ENCODE data around the gene GRID1. TPM values are rescaled to one million over a fixed set of nuclear protein-coding genes. Genes with fewer than 3 reads are reported as not detected.

GRID1 gene
- total and polyA plus RNA-seq, 11 donors, result 0.69 to 3.4 (median 1.6) TPM

GRCh38 chr10:85915245-85915846 lies 451.2 kb downstream of the GRID1 start:
- TF ChIP-seq POLR2A (IDR thresholded peaks at IDR 0.05) (no peak), CTCF (IDR thresholded peaks at IDR 0.05) (no peak)
- ATAC-seq, result no peak
- Histone ChIP-seq H3K36me3 (no peaks in the 10 kb centered on the region), H3K4me1 (peaks cover 0 to 22% (median 2%) of the 10 kb centered on the region in 12 donors), H3K27ac (no peak overlapping the region), H3K9me3 (no peaks in the 10 kb centered on the region), H3K4me3 (no peak overlapping the region), H3K27me3 (no peaks in the 10 kb centered on the region)
- DNase-seq, result no peak
- 93 to 95% (median 94%) methylated on average over 4 of the region's 4 CpGs for WGBS, 4 donors
- intact Hi-C loops (cut with DNase I), result no loop called here

- intact Hi-C loops (cut with DNase I), result no loop called here
- TF ChIP-seq CTCF (IDR thresholded peaks at IDR 0.05) (no peak), POLR2A (IDR thresholded peaks at IDR 0.05) (no peak)
Measured at GRCh38 chr10:85914720-85915119, 451.9 kb downstream of the GRID1 start.

GRCh38 chr10:85908462-85908861 lies 458.1 kb downstream of the GRID1 start:
- H3K9me3 ChIP-seq, result no peaks in the 10 kb centered on the region
- no peaks in the 10 kb centered on the region for H3K4me1 ChIP-seq
- H3K27ac ChIP-seq, result no peak overlapping the region
- H3K27me3 ChIP-seq, result no peaks in the 10 kb centered on the region
- no peak overlapping the region for H3K4me3 ChIP-seq
- DNase-seq (no peak), ATAC-seq (no peak)
- no peak for TF ChIP-seq POLR2A (IDR thresholded peaks at IDR 0.05)
- no peak for TF ChIP-seq CTCF (IDR thresholded peaks at IDR 0.05)
- WGBS, 4 donors, result 78 to 92% (median 87%) methylated on average over 3 of the region's 3 CpGs
- no peaks in the 10 kb centered on the region for H3K36me3 ChIP-seq
- intact Hi-C loops (cut with DNase I), result no loop called here

More at GRCh38 chr10:85914720-85915119, 451.9 kb downstream of the GRID1 start:
- ATAC-seq (no peak), DNase-seq (no peak)
- Histone ChIP-seq H3K4me3 (no peak overlapping the region), H3K27me3 (no peaks in the 10 kb centered on the region), H3K4me1 (peaks cover 0 to 19% (median 2%) of the 10 kb centered on the region in 12 donors), H3K9me3 (no peaks in the 10 kb centered on the region), H3K27ac (no peak overlapping the region), H3K36me3 (no peaks in the 10 kb centered on the region)
- WGBS, 4 donors, result 90 to 95% (median 92%) methylated on average over 2 to 3 of the region's 3 CpGs

GRCh38 chr10:85902051-85902450 lies 464.5 kb downstream of the GRID1 start:
- 65 to 76% (median 72%) methylated on average over 5 of the region's 5 CpGs for WGBS, 4 donors
- H3K36me3 ChIP-seq, result no peaks in the 10 kb centered on the region
- H3K27ac ChIP-seq, result no peak overlapping the region
- H3K9me3 ChIP-seq, result no peaks in the 10 kb centered on the region
- ATAC-seq (no peak), DNase-seq (no peak)
- TF ChIP-seq CTCF (IDR thresholded peaks at IDR 0.05) (no peak), POLR2A (IDR thresholded peaks at IDR 0.05) (no peak)
- intact Hi-C loops (cut with DNase I), result no loop called here
- no peaks in the 10 kb centered on the region for H3K27me3 ChIP-seq
- H3K4me3 ChIP-seq, result no peak overlapping the region
- H3K4me1 ChIP-seq, result no peaks in the 10 kb centered on the region
